ENCODE data around the gene ANAPC7.
"Not testable (repeated sequence)": the region's sequence is repeated elsewhere in the genome, so short reads cannot be mapped to it uniquely, and the experiment has no call there.

ANAPC7 gene

DNA sequence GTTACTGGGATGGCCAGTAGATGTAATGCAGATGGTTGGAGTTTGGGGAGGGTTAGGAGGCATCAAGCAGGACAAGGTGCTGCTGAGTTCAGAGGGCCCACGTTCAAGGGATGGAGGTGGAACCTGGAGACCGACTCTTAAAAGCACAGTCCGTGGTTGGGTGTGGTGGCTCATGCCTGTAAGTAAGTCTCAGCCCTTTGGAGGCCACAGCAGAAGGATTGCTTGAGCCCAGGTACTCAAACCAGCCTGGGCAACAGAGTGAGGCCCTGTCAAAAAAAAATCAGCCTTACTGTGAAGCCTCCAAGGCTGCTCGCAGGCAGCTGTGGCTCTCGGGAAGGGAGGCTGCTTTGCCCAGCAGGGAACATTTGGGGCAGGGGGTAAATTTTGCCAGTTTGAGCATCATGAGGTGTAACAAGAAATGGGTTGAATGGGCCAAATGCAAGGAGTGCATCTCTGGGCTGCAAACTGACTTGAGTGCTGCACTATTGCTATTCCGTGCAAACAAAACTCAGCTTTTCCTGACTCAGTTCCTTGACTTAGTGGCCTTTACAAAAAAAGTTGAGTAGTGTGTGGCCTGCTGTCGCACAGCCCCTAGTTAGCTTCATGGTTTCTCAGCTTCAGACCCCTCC, 55.0 kb downstream of the ANAPC7 start:
- no peak for DNase-seq (ENCODE audit: low read depth in 3 of 3)

DNA sequence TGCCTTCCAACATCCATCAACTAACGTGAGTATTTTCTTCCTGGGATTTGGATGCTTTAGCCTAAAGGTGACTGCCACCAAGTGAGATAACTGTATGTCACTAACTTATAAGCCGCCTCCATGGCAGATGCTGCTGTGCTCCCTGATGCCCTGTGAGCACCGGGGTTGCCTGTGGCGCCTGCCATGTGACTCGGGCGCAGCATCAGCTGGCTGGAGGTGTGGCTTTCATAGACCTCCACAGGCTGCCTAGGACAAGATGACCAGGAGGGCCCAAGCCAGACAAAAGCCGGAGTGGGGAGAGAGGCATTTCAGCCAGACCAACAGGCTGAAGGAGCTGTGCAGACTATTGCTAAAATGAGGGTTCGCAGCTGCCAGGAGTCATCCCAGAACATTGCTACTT, 55.7 kb downstream of the ANAPC7 start:
- DNase-seq (ENCODE audit: low read depth in 3 of 3), result no peak

DNA sequence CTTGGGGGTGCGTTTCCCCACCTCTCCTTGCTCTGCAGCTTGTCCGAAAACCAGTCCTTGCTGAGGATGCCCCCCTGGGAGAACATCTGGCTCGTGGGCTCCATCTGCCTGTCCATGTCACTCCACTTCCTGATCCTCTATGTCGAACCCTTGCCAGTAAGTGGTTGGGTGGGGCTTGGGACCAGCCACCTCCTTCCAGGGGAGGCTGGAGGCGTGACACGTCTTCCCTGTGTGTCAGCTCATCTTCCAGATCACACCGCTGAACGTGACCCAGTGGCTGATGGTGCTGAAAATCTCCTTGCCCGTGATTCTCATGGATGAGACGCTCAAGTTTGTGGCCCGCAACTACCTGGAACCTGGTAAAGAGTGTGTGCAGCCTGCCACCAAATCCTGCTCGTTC, 57.5 kb downstream of the ANAPC7 start:
- no peak for DNase-seq (ENCODE audit: low read depth in 3 of 3)

DNA sequence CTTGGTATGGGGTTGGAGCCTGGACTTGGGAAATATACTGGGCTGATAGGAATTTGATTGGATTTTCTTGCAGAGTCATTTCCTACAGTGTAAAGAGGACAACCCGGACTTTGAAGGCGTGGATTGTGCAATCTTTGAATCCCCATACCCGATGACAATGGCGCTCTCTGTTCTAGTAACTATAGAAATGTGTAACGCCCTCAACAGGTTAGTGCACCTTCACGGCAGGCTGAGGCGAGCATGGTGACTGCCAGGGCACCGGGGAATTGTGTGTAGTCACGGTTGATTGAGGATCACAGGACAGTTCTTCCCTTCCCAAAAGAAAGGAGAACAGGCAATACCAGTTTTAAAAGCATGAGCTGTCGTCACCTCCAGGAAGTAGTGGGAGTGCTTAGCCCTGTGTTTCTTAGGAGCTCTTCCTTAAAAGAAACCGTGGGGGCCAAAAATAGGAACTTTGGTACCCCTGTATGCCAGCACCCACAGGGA, 58.3 kb downstream of the ANAPC7 start:
- no peak for DNase-seq (ENCODE audit: low read depth in 3 of 3)

DNA sequence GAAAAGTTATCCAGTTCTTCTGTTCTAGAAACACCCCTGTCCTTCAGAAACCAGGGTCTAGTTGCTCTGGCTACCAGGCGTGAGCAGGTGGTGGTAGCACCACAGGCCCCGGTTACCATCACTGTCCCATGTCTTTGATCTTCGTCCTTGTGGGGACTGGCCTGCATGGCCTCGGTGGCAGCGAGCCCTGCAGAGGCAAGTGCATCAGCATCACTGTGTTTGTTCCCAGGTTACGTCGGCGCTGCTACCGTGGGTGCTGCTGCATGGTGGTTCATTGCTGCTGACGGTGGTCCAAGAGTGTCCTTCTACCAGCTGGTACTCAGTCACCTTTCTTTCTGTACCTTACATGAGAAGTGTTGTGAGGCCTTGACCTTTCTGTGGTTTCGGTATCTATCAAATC, 58.9 kb downstream of the ANAPC7 start:
- no peak for DNase-seq (ENCODE audit: low read depth in 3 of 3)

DNA sequence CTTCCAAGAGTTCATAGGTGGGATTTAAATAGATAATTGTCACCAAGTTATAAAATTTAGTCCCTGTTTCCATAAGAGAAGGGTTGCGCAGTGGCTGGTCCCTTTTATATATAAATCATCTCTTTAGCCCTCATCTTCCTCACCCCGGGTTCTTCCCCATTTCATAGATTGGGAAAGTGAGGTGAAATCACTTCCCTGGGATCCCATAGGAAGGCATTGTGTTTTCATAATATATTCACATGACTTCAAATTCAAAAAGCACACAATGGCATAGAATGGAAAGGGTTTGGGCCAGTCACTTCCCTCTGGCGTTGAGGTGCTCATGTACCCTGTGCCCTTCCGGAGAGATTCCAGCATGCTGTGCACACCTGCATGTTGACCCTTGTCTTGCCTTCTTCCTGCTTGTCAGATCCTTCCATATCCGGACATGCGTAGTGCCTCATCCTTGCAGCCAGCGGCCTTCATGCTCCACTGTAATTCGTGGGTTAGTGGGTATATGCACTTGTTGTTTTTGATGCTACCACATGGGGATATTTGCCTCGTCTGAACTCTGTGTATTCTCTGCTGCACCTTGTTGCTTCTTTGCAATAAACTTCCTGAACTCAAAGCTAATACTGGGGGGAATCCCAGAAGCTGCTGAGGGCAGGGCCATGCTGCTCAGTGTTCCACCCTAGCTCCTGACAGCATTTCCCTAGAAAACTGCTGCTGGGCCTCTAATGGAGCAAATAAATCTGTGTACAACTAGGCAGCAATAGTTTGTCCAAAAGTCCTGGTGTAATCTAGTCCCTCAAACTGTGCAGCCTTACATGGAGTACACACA, 59.6 kb downstream of the ANAPC7 start:
- no peak for DNase-seq (ENCODE audit: low read depth in 3 of 3)

DNA sequence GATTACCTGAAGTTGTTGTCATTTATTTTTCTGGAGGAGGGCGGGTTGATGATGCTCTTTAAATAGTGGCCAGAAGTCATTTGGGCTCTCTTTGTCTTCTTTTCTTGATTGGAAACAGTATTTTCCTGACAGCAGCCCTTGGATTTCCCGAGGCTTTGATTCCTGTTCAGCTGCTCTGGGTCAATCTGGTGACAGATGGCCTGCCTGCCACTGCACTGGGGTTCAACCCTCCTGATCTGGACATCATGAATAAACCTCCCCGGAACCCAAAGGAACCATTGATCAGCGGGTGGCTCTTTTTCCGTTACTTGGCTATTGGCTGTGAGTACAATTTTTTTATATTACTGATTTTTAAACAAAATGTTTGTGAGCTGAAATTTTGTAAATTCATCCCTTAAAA, 60.4 kb downstream of the ANAPC7 start:
- no peak for DNase-seq (ENCODE audit: low read depth in 3 of 3)

DNA sequence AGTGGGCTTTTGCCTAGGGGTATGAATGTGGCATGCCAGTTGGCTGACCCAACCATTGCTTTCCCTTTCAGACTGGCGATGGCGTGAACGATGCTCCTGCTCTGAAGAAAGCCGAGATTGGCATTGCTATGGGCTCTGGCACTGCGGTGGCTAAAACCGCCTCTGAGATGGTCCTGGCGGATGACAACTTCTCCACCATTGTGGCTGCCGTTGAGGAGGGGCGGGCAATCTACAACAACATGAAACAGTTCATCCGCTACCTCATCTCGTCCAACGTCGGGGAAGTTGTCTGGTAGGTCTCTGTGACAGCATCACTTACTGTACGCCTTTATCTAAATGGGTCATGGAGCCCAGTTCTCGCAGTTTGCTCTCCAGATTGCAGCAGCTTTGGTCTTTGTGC, 61.4 kb downstream of the ANAPC7 start:
- DNase-seq (ENCODE audit: low read depth in 3 of 3), result no peak

DNA sequence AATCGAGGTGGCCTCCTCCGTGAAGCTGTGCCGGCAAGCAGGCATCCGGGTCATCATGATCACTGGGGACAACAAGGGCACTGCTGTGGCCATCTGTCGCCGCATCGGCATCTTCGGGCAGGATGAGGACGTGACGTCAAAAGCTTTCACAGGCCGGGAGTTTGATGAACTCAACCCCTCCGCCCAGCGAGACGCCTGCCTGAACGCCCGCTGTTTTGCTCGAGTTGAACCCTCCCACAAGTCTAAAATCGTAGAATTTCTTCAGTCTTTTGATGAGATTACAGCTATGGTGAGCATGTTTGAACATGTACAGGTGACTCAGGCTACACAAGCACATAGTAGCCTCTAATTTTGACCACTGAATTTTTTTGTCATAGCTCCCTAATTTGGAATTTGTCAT, 62.8 kb downstream of the ANAPC7 start:
- DNase-seq (ENCODE audit: low read depth in 3 of 3), result no peak

DNA sequence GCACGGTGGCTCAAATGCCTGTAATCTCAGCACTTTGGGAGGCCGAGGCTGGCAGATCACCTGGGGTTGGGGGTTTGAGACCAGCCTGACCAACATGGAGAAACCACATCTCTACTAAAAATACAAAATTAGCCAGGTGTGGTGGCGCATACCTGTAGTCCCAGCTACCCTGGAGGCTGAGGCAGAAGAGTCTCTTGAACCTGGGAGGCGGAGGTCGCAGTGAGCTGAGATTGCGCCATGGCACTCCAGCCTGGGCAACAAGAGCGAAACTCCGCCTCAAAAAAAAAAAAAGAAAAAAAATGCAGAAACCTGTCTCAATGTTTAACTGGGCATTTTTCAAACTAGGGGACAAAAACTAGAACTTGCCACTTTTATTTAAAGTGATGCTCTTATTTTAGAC, 63.2 kb downstream of the ANAPC7 start:
- DNase-seq (ENCODE audit: low read depth in 3 of 3), result not testable (repeated sequence)

DNA sequence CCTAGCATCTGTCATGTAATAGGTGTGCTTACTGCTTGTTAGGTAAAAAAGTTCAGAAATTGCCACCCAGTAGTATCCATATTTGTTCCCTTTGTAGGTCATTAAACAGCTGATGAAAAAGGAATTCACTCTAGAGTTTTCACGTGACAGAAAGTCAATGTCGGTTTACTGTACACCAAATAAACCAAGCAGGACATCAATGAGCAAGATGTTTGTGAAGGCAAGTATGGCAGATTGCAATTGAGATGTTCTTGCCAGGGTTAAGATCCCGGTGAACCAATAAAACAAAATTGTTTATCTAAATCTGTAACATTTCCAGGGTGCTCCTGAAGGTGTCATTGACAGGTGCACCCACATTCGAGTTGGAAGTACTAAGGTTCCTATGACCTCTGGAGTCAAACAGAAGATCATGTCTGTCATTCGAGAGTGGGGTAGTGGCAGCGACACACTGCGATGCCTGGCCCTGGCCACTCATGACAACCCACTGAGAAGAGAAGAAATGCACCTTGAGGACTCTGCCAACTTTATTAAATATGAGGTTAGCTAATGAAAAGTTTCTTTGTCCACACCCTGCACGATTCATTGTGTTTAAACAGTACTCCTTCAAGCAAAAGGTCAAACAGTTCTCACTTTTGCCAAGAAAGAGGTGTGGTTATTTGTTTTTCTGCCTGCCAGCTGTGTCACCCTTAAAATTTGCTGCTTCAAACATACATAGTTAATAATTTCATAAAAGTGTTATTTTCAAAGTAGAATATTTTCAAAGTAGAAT, 64.1 kb downstream of the ANAPC7 start:
- DNase-seq (ENCODE audit: low read depth in 3 of 3), result no peak

DNA sequence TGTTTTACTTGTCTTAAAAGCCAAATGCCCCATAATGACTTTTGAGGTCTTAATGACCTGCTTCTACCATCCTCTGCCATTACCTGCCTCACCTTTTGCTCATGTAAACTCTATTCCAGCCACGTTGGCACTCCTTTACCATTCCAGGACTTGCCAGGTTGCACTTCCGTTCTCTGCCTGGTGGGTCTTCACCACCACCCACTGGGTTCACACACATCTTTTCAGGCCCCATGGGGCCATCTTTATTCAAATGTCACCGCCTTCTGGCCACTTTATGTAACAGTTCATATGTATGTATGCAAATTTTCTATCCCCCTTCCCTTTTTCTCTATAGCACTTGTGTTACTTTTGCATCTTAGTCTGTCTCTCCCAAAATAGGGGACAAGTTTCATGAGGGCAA, 64.8 kb downstream of the ANAPC7 start:
- no peak for DNase-seq (ENCODE audit: low read depth in 3 of 3)

DNA sequence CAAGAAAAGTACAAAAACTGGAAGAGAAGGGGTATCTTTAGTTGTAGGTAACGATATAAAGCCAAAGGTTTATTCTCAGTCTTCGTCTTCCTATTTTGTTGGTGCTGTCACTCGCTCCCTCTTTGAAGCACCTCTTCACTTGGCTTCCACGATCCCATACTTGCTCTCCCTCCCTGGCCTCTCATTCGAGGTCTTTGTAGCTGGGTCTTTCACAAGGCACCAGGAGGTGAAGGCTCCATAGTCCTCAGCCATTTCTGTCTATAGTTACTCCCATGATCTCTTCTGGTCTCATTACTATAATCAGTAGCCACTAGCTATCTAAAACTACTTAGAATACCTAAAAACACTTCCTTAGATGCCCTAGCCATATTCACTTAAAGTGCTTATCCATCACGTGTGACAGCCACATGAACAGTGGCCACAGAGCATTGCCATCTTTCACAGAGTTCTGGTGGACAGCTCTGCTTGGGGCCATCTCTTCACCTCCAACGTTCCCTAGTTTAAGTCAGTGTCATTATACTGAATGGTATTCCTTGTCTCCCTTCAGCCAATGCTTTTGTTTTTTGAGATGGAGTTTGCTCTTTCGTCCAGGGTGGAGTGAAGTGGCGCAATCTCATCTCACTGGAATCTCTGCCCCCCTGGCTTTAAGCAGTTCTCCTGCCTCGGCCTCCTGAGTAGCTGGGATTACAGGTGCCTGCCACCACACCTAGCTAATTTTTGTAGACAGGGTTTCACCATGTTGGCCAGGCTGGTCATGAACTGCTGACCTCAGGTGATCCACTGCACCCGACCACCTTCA, 65.4 kb downstream of the ANAPC7 start:
- DNase-seq (ENCODE audit: low read depth in 3 of 3), result no peak

DNA sequence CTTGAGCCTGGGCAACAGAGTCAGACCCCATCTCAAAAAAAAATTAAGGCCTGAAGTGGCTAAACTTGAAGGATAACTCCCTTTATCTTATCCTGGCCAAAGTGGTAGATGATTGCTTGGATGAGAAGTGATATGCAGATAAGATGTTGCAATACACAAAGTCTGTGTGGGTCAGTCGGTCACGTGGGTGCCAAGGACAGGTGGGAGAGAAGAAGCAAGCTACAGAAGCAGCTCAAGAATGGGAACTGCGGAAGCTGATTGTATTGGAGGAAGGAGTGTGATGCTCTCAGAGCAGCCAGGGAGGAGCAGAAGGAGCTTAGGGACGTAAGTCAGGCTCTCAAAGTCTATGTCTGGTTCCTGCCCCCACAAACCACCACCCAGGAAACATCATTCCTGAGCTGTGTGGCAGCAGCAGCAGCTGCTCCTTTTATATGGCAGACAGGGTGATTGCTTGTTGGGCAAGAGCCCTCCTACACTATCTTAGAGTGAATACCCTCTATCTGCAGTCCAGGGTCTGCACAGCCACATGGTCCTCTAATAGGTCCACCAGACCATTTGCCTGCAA, 67.9 kb downstream of the ANAPC7 start:
- DNase-seq (ENCODE audit: low read depth in 3 of 3), result no peak

DNA sequence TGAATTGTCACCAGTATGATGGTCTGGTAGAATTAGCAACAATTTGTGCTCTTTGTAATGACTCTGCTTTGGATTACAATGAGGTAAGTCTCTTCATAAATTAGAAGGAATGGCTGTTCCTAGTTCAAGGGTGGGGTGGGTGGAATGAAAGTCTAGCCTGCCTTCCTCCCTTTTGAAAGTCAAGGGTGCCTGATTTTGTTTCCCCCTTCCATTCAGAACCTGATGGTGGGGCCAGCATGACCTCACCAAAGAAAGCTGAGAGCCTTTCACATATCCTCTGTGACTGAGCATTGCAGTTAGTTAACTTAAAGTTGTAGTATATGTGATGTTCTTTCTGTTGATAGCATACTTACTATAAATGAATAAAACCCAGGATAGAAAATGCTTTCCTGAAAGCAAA, 70.3 kb downstream of the ANAPC7 start:
- no peak for DNase-seq (ENCODE audit: low read depth in 3 of 3)

DNA sequence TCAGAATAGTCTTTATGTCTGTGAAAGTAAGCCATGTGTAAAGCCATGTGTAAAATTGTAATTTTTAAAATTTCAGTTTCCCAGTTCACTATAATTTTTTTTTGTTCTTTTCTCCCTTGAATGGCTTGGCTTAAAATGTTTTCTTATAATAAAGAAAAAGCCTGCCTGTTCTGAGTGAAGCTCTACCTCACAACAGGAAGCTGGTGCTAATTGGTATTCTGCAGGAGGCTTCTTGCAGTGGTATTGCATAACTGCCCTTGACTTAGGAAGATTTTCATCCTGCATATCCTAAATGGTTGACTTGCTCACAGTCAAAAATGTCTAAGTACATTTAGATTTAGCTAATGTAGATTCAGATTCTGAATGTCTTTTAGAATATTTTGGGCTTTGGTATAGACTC, 73.0 kb downstream of the ANAPC7 start:
- DNase-seq (ENCODE audit: low read depth in 3 of 3), result no peak

DNA sequence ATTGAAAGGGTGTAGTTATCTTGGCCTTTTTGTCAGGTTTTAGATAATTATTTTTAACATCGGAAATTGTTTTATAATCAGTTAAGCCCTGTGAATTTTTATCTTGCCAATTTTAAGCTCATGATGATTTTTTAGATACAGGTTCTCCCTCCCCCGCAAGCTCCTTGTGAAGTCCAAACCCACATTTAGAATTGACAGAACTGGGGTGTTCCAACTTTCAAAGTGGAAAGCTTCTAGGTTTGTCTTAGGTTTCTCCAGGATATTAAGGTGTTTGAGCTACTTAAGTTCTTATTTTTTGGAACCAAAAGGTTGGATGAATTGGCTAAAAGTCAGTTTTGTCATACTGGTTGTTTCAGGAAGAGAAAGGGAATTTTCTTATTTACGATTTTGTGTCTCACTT, 73.4 kb downstream of the ANAPC7 start:
- no peak for DNase-seq (ENCODE audit: low read depth in 3 of 3)

DNA sequence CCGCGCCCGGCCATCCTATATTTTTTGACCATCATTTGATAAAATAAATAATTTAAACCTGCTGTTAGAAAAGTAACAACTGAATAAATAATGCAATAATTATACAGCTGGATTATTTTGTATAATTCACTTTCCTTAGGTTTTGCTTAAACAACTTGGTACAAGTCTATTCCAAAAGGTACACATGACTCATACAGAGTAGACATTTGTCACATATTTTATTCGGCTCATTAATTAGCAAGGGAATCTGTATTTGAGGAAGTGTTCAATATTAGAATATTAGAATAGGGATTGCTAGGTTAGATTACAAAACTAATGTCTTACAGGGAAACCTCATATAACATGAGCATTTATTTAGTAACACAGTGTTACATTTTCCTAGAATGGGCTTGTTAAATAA, 73.8 kb downstream of the ANAPC7 start:
- no peak for DNase-seq (ENCODE audit: low read depth in 3 of 3)

All from stimulated activated CD4-positive, alpha-beta T cell treated with anti-CD3 and anti-CD28 coated beads, TNF-alpha, amount 100 ng/mL, for 48 hours (primary cell).